ENCODE results near the gene MED13L. TPM values are rescaled to one million over a fixed set of nuclear protein-coding genes. Genes with fewer than 3 reads are reported as not detected.

MED13L gene
- total RNA-seq, 1 donor from 2014 or later, result 141 TPM

GRCh38 chr12:116130431-116130830 is 147.1 kb downstream of the MED13L start:
- H3K9me3 Mint-ChIP-seq (ENCODE audit: low read depth), result no peaks in the 10 kb centered on the region
- no peaks in the 10 kb centered on the region for H3K36me3 Mint-ChIP-seq (ENCODE audit: insufficient read depth)
- TF ChIP-seq CTCF (IDR thresholded peaks at IDR 0.05; ENCODE audit: unreplicated experiment), result no peak
- H3K27me3 Mint-ChIP-seq, result no peaks in the 10 kb centered on the region
- H3K4me3 Mint-ChIP-seq (ENCODE audit: low read depth), result no peak overlapping the region
- no peak for DNase-seq (ENCODE audit: low spot score, unreplicated experiment)
- H3K27ac Mint-ChIP-seq, result no peak overlapping the region
- peaks cover 15% of the 10 kb centered on the region for H3K4me1 Mint-ChIP-seq (ENCODE audit: low read depth)

GRCh38 chr12:116128779-116129178 is 148.7 kb downstream of the MED13L start:
- H3K4me1 Mint-ChIP-seq (ENCODE audit: low read depth), result peaks cover 16% of the 10 kb centered on the region
- H3K27me3 Mint-ChIP-seq, result no peaks in the 10 kb centered on the region
- no peak for DNase-seq (ENCODE audit: low spot score, unreplicated experiment)
- H3K27ac Mint-ChIP-seq, result no peak overlapping the region
- H3K36me3 Mint-ChIP-seq (ENCODE audit: insufficient read depth), result no peaks in the 10 kb centered on the region
- no peak for TF ChIP-seq CTCF (IDR thresholded peaks at IDR 0.05; ENCODE audit: unreplicated experiment)
- H3K4me3 Mint-ChIP-seq (ENCODE audit: low read depth), result no peak overlapping the region
- no peaks in the 10 kb centered on the region for H3K9me3 Mint-ChIP-seq (ENCODE audit: low read depth)

- Mint-ChIP-seq H3K36me3 (ENCODE audit: insufficient read depth) (no peaks in the 10 kb centered on the region), H3K4me1 (ENCODE audit: low read depth) (peaks cover 14% of the 10 kb centered on the region), H3K27ac (no peak overlapping the region), H3K4me3 (ENCODE audit: low read depth) (no peak overlapping the region), H3K27me3 (no peaks in the 10 kb centered on the region), H3K9me3 (ENCODE audit: low read depth) (no peaks in the 10 kb centered on the region)
- no peak for DNase-seq (ENCODE audit: low spot score, unreplicated experiment)
- TF ChIP-seq CTCF (IDR thresholded peaks at IDR 0.05; ENCODE audit: unreplicated experiment), result no peak
These were observed 149.6 kb downstream of the MED13L start for GRCh38 chr12:116127859-116128258.

- Mint-ChIP-seq H3K27ac (no peak overlapping the region), H3K4me3 (ENCODE audit: low read depth) (no peak overlapping the region), H3K36me3 (ENCODE audit: insufficient read depth) (no peaks in the 10 kb centered on the region), H3K4me1 (ENCODE audit: low read depth) (peaks cover 19% of the 10 kb centered on the region), H3K27me3 (no peaks in the 10 kb centered on the region), H3K9me3 (ENCODE audit: low read depth) (no peaks in the 10 kb centered on the region)
- TF ChIP-seq CTCF (IDR thresholded peaks at IDR 0.05; ENCODE audit: unreplicated experiment), result no peak
- no peak for DNase-seq (ENCODE audit: low spot score, unreplicated experiment)
These were observed 150.9 kb downstream of the MED13L start for GRCh38 chr12:116126610-116127009.

- DNase-seq (ENCODE audit: low spot score, unreplicated experiment), result no peak
- H3K36me3 Mint-ChIP-seq (ENCODE audit: insufficient read depth), result no peaks in the 10 kb centered on the region
- no peak overlapping the region for H3K4me3 Mint-ChIP-seq (ENCODE audit: low read depth)
- H3K27me3 Mint-ChIP-seq, result no peaks in the 10 kb centered on the region
- TF ChIP-seq CTCF (IDR thresholded peaks at IDR 0.05; ENCODE audit: unreplicated experiment), result no peak
- H3K4me1 Mint-ChIP-seq (ENCODE audit: low read depth), result peaks cover 22% of the 10 kb centered on the region
- H3K27ac Mint-ChIP-seq, result no peak overlapping the region
- H3K9me3 Mint-ChIP-seq (ENCODE audit: low read depth), result no peaks in the 10 kb centered on the region
These were observed 151.4 kb downstream of the MED13L start for GRCh38 chr12:116125956-116126566.
